GM18867 (cell line): Measurements from ENCODE around the gene PRKCE.

Experiments used
- ATAC-seq: cut with Tn5 transposase; IDR thresholded peaks from one replicate; pipeline ENCODE4 v1.9.1; 2021; ENCODE audit warnings: mild to moderate bottlenecking, moderate library complexity; ENCODE audit not compliant: unreplicated experiment

Gene PRKCE

GRCh38 chr2:45776160-45776955, 124.9 kb downstream of the PRKCE start:
- ATAC-seq, result no peak

GRCh38 chr2:45777996-45778719, 126.7 kb downstream of the PRKCE start:
- no peak for ATAC-seq

GRCh38 chr2:45778720-45779171, 127.3 kb downstream of the PRKCE start:
- peak; percentile 44 for ATAC-seq

GRCh38 chr2:45780541-45781463, 129.3 kb downstream of the PRKCE start:
- ATAC-seq, result no peak

GRCh38 chr2:45781464-45781811, 130.0 kb downstream of the PRKCE start:
- no peak for ATAC-seq

GRCh38 chr2:45782436-45782835, 131.0 kb downstream of the PRKCE start:
- ATAC-seq, result no peak

- no peak for ATAC-seq
Observed at GRCh38 chr2:45782986-45783385, 131.5 kb downstream of the PRKCE start.

GRCh38 chr2:45786030-45786835, 134.8 kb downstream of the PRKCE start:
- no peak for ATAC-seq

- ATAC-seq, result no peak
Observed at GRCh38 chr2:45786836-45787357, 135.4 kb downstream of the PRKCE start.

- no peak for ATAC-seq
Observed at GRCh38 chr2:45788401-45788800, 136.9 kb downstream of the PRKCE start.

GRCh38 chr2:45789317-45789716, 137.8 kb downstream of the PRKCE start:
- ATAC-seq, result no peak

GRCh38 chr2:45789961-45790723, 138.7 kb downstream of the PRKCE start:
- no peak for ATAC-seq

- no peak for ATAC-seq
Observed at GRCh38 chr2:45793305-45793962, 142.0 kb downstream of the PRKCE start.

- ATAC-seq, result no peak
Observed at GRCh38 chr2:45794134-45794617, 142.7 kb downstream of the PRKCE start.

- no peak for ATAC-seq
Observed at GRCh38 chr2:45796500-45796899, 145.0 kb downstream of the PRKCE start.

GRCh38 chr2:45797451-45798230, 146.2 kb downstream of the PRKCE start:
- no peak for ATAC-seq

- ATAC-seq, result no peak
Observed at GRCh38 chr2:45799679-45800381, 148.4 kb downstream of the PRKCE start.
